Right hindlimb (tissue), 1 donor: ENCODE results near the gene FOXP4.

Source experiments
- DNase-seq: peaks from one replicate; pipeline ENCODE4 v3.0.0-alpha.2; 2018

FOXP4 gene

GRCh38 chr6:41548841-41549642 is 2.9 kb downstream of the FOXP4 start:
- no peak for DNase-seq

- DNase-seq, result no peak
Measured at GRCh38 chr6:41549673-41550072, 3.5 kb downstream of the FOXP4 start.

- DNase-seq, result no peak
Measured at GRCh38 chr6:41551086-41551700, 5.0 kb downstream of the FOXP4 start.

- DNase-seq, result no peak
Measured at GRCh38 chr6:41551857-41552256, 5.7 kb downstream of the FOXP4 start.

- no peak for DNase-seq
Measured at GRCh38 chr6:41552723-41553122, 6.5 kb downstream of the FOXP4 start.

GRCh38 chr6:41553405-41553999 is 7.3 kb downstream of the FOXP4 start:
- no peak for DNase-seq

- no peak for DNase-seq
Measured at GRCh38 chr6:41555326-41556300, 9.4 kb downstream of the FOXP4 start.

GRCh38 chr6:41557335-41557734 is 11.2 kb downstream of the FOXP4 start:
- no peak for DNase-seq

GRCh38 chr6:41558033-41558807 is 12.0 kb downstream of the FOXP4 start:
- no peak for DNase-seq

GRCh38 chr6:41559655-41560427 is 13.7 kb downstream of the FOXP4 start:
- DNase-seq, result no peak

- peak; percentile 48 for DNase-seq
Measured at GRCh38 chr6:41560431-41561192, 14.4 kb downstream of the FOXP4 start.

GRCh38 chr6:41561416-41561815 is 15.2 kb downstream of the FOXP4 start:
- DNase-seq, result no peak

- no peak for DNase-seq
Measured at GRCh38 chr6:41561931-41562911, 16.0 kb downstream of the FOXP4 start.

GRCh38 chr6:41563060-41563776 is 17.0 kb downstream of the FOXP4 start:
- DNase-seq, result no peak

GRCh38 chr6:41564448-41565142 is 18.4 kb downstream of the FOXP4 start:
- no peak for DNase-seq

GRCh38 chr6:41565701-41566100 is 19.5 kb downstream of the FOXP4 start:
- no peak for DNase-seq

- DNase-seq, result no peak
Measured at GRCh38 chr6:41566961-41567360, 20.8 kb downstream of the FOXP4 start.

GRCh38 chr6:41567684-41568083 is 21.5 kb downstream of the FOXP4 start:
- DNase-seq, result no peak
